T-cell (primary cell): ENCODE data around the gene NPR2. TPM values are rescaled to one million over a fixed set of nuclear protein-coding genes. Genes with fewer than 3 reads are reported as not detected.

ENCODE experiments used
- ATAC-seq, 4 experiments: fragments of 200-7000 bp in 3 of 4; fragments of 150-1000 bp in 1 of 4; cut with Tn5 transposase; replicated peaks in 1 of 4; 1 replicate in 3 of 4; 2 replicates in 1 of 4; pipeline ENCODE4 v1.10.0; 2021; ENCODE audit warnings: moderate library complexity in 3 of 4, mild to moderate bottlenecking in 2 of 4, moderate number of reproducible peaks in 1 of 4
- CTCF ChIA-PET, 2 donors: fragments of 300-600 bp; sonication (Branson Sonifier 250); formaldehyde crosslinking; loops; one replicate each; lab custom pipeline; 2022; ENCODE audit warnings: antibody characterized with exemption in 2 of 2; lab: Charles Lee
- POLR2A ChIA-PET, 2 donors: fragments of 300-600 bp; sonication (Branson Sonifier 250); formaldehyde crosslinking; loops; one replicate each; lab custom pipeline; 2022; ENCODE audit warnings: antibody characterized with exemption in 2 of 2; lab: Charles Lee
- DNase-seq, 35 experiments: peaks; one replicate each; pipeline versions ENCODE4 v3.0.0 to v3.0.0-alpha.2; 2013 to 2023
- H3K27ac ChIP-seq: one replicate; pipeline ENCODE4 v1.5.1; 2013; ENCODE audit warnings: low read length
- H3K27me3 ChIP-seq, 2 experiments: replicated peaks in 1 of 2; 1 replicate in 1 of 2; 2 replicates in 1 of 2; pipeline versions ENCODE4 v1.6.1 to v1.7.0; 2013; ENCODE audit warnings: low read length in 1 of 2, mixed read lengths in 1 of 2; ENCODE audit not compliant: control insufficient read depth in 2 of 2, insufficient read depth in 2 of 2; ENCODE audit errors: extremely low read depth in 1 of 2
- H3K36me3 ChIP-seq, 2 donors: 1 replicate in 1 of 2; 2 replicates in 1 of 2; pipeline versions ENCODE4 v1.6.1 to v1.7.0; 2013; ENCODE audit warnings: low read length in 1 of 2; ENCODE audit not compliant: control insufficient read depth in 2 of 2, insufficient read depth in 1 of 2; ENCODE audit errors: extremely low read depth in 1 of 2
- H3K4me1 ChIP-seq, 2 experiments: 1 replicate in 1 of 2; 2 replicates in 1 of 2; pipeline versions ENCODE4 v1.6.1 to v1.7.0; 2013; ENCODE audit warnings: low read length in 2 of 2, mixed read lengths in 1 of 2; ENCODE audit not compliant: insufficient read depth in 2 of 2, control insufficient read depth in 1 of 2; ENCODE audit errors: extremely low read depth in 1 of 2
- H3K4me3 ChIP-seq, 2 donors: 1 replicate in 1 of 2; 2 replicates in 1 of 2; pipeline versions ENCODE4 v1.5.1 to v1.7.0; 2013; ENCODE audit warnings: mild to moderate bottlenecking in 2 of 2, low read length in 1 of 2, moderate library complexity in 1 of 2; ENCODE audit not compliant: control insufficient read depth in 1 of 2; ENCODE audit errors: extremely low read depth in 1 of 2
- H3K9me3 ChIP-seq: 2 replicates; pipeline ENCODE4 v1.7.0; 2013
- H3K27ac Mint-ChIP-seq, 2 donors: one replicate each; pipeline ENCODE4 v1.8.0; 2020 to 2021; ENCODE audit warnings: mild to moderate bottlenecking in 2 of 2, mixed read lengths in 2 of 2
- H3K27me3 Mint-ChIP-seq, 2 donors: one replicate each; pipeline ENCODE4 v1.8.0; 2021 to 2022; ENCODE audit warnings: mixed read lengths in 2 of 2
- H3K36me3 Mint-ChIP-seq: one replicate; pipeline ENCODE4 v1.8.0; 2021; ENCODE audit warnings: mixed read lengths
- H3K4me1 Mint-ChIP-seq, 3 donors: one replicate each; pipeline ENCODE4 v1.8.0; 2020 to 2022; ENCODE audit warnings: mixed read lengths in 3 of 3, mild to moderate bottlenecking in 1 of 3
- H3K4me3 Mint-ChIP-seq, 3 donors: one replicate each; pipeline ENCODE4 v1.8.0; 2020 to 2022; ENCODE audit warnings: mild to moderate bottlenecking in 3 of 3, mixed read lengths in 3 of 3, moderate library complexity in 3 of 3
- H3K9me3 Mint-ChIP-seq, 3 donors: one replicate each; pipeline ENCODE4 v1.8.0; 2020 to 2022; ENCODE audit warnings: mixed read lengths in 3 of 3
- WGBS: methylation state at CpG from one replicate; pipeline ENCODE4 v1.1.5; 2013; ENCODE audit warnings: missing lambda C conversion rate; ENCODE audit not compliant: insufficient coverage; 5-methylcytosine and 5-hydroxymethylcytosine counted together
- total RNA-seq, 35 experiments: library from RNA in 6 of 35; stranded (reverse) in 6 of 35; fragments of 120-200 nt in 1 of 35; gene quantifications; one replicate each; pipeline versions ENCODE4 v1.2.1 to v1.2.4 and lab custom pipeline; 2013 to 2026

Gene NPR2
- total RNA-seq, 5 donors from 2014 or later (not counting 1 experiment from before 2014, with no cell fraction given) = 5.9 to 10.9 (median 10.5) TPM

GRCh38 chr9:35856206-35856605, 64.8 kb downstream of the NPR2 start:
- ChIA-PET POLR2A (no interaction called here), CTCF (interaction anchor here in 1 of 2 donors (0.6 kb wide), 1 partner anchor 99 kb away, joined by 3 read pairs; no protein-coding TSS in a partner anchor)
- DNase-seq = no peak
- ATAC-seq = no peak
- H3K36me3 ChIP-seq = no peaks in the 10 kb centered on the region
- H3K4me1 ChIP-seq = no peaks in the 10 kb centered on the region
- no peaks in the 10 kb centered on the region for H3K9me3 Mint-ChIP-seq
- peaks cover 0 to 8% (median 4%) of the 10 kb centered on the region in 3 donors for H3K4me1 Mint-ChIP-seq
- no peak overlapping the region for H3K27ac ChIP-seq
- no peak overlapping the region for H3K4me3 Mint-ChIP-seq
- no peak overlapping the region for H3K4me3 ChIP-seq
- H3K27ac Mint-ChIP-seq = no peak overlapping the region
- no peaks in the 10 kb centered on the region for H3K36me3 Mint-ChIP-seq
- peaks cover 0 to 4% of the 10 kb centered on the region in 2 experiments for H3K27me3 ChIP-seq
- H3K9me3 ChIP-seq = no peaks in the 10 kb centered on the region
- H3K27me3 Mint-ChIP-seq = peaks cover 2 to 4% of the 10 kb centered on the region in 2 donors
- 67% methylated on average over 3 of the region's 3 CpGs for WGBS

- Mint-ChIP-seq H3K27ac (no peak overlapping the region), H3K36me3 (no peaks in the 10 kb centered on the region), H3K27me3 (peaks cover 8 to 11% of the 10 kb centered on the region in 2 donors), H3K4me1 (peaks cover 0 to 8% (median 4%) of the 10 kb centered on the region in 3 donors), H3K9me3 (no peaks in the 10 kb centered on the region), H3K4me3 (no peak overlapping the region)
- no peaks in the 10 kb centered on the region for H3K4me1 ChIP-seq
- ATAC-seq (no peak), DNase-seq (no peak)
- H3K27me3 ChIP-seq = peaks cover 0 to 9% of the 10 kb centered on the region in 2 experiments
- no peaks in the 10 kb centered on the region for H3K9me3 ChIP-seq
- H3K4me3 ChIP-seq = no peak overlapping the region
- ChIA-PET POLR2A (no interaction called here), CTCF (interaction anchor here in 1 of 2 donors (0.6 to 1.3 kb wide), 2 partner anchors 69 to 726 kb away, joined by 3 read pairs; no protein-coding TSS in a partner anchor)
- WGBS = 68% methylated on average over 5 of the region's 5 CpGs
- H3K36me3 ChIP-seq = no peaks in the 10 kb centered on the region
- H3K27ac ChIP-seq = no peak overlapping the region
Measured at GRCh38 chr9:35856882-35857281, 65.5 kb downstream of the NPR2 start.

DNA sequence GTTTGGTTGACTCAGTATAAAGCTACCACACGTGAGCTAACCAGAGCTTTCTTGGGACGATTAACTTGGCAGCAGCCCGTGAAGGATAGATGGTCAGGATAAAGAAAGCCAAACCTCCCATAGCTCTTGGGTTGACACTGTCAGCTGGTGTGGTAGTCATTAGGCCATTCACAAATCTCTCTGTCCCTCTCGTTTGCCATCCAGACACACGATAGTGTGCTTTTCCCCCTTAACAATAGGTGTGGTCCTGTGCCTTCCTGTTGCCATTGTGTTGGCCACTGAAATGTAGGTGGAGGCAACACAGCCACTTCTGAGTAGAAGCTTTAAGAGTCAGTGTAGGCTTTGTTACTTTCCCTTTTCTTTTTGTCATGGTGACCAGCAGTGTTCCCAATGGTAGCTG, 67.1 kb downstream of the NPR2 start:
- H3K36me3 ChIP-seq = no peaks in the 10 kb centered on the region
- no peak overlapping the region for H3K4me3 ChIP-seq
- H3K27ac Mint-ChIP-seq = no peak overlapping the region
- ATAC-seq = no peak
- no peaks in the 10 kb centered on the region for H3K4me1 ChIP-seq
- CTCF ChIA-PET = no interaction called here
- no peak overlapping the region for H3K4me3 Mint-ChIP-seq
- no peaks in the 10 kb centered on the region for H3K9me3 ChIP-seq
- no peaks in the 10 kb centered on the region for H3K36me3 Mint-ChIP-seq
- no peaks in the 10 kb centered on the region for H3K9me3 Mint-ChIP-seq
- H3K27ac ChIP-seq = no peak overlapping the region
- DNase-seq = no peak
- peaks cover 0 to 16% of the 10 kb centered on the region in 2 experiments for H3K27me3 ChIP-seq
- POLR2A ChIA-PET = no interaction called here
- peaks cover 0 to 8% (median 4%) of the 10 kb centered on the region in 3 donors for H3K4me1 Mint-ChIP-seq
- no CpG with 5 or more reads among the region's 5 CpGs for WGBS
- peaks cover 17 to 23% of the 10 kb centered on the region in 2 donors for H3K27me3 Mint-ChIP-seq

Other genes with a start within 250 kb of the NPR2 start
- gene TESK1, start 186.3 kb upstream of the NPR2 start, total RNA-seq = 10 to 100 TPM; 24.2 to 56.1 (median 47.6) TPM
- 1 to 10 TPM; 2.5 to 9.2 (median 4.9) TPM for gene CD72, start 173.2 kb upstream of the NPR2 start, total RNA-seq
- gene SIT1, start 140.7 kb upstream of the NPR2 start, total RNA-seq = 10 to 100 TPM; 34.9 to 57.1 (median 51.9) TPM
- gene RMRP, start 133.6 kb upstream of the NPR2 start, total RNA-seq = over 10,000 TPM; 10,537 to 37,987 (median 30,491) TPM
- gene CCDC107, start 133.3 kb upstream of the NPR2 start, total RNA-seq = 10 to 100 TPM; 17.7 to 29.8 (median 27.5) TPM
- gene ARHGEF39, start 126.4 kb upstream of the NPR2 start, total RNA-seq = 1 to 10 TPM in 2 of 5 donors, under 1 TPM in 3; 0.12 to 1.3 (median 0.57) TPM
- under 1 TPM in 2 of 5 donors, not detected in 3; 0.19 to 0.46 TPM for gene CA9, start 117.7 kb upstream of the NPR2 start, total RNA-seq
- gene TPM2, start 101.7 kb upstream of the NPR2 start, total RNA-seq = 10 to 100 TPM; 21.4 to 66.0 (median 57.5) TPM
- 100 to 1,000 TPM; 229 to 366 (median 294) TPM for gene TLN1, start 59.4 kb upstream of the NPR2 start, total RNA-seq
- gene CREB3, start 58.9 kb upstream of the NPR2 start, total RNA-seq = 10 to 100 TPM; 15.9 to 22.6 (median 19.3) TPM
- 10 to 100 TPM; 35.4 to 63.3 (median 60.1) TPM for gene GBA2, start 42.4 kb upstream of the NPR2 start, total RNA-seq
- 10 to 100 TPM; 20.6 to 36.5 (median 33.5) TPM for gene RGP1, start 42.3 kb upstream of the NPR2 start, total RNA-seq
- 1 to 10 TPM in 3 of 5 donors, not detected in 2; 1.6 to 5.1 (median 1.6) TPM for gene MSMP, start 37.3 kb upstream of the NPR2 start, total RNA-seq
- 1 to 10 TPM; 2.8 to 7.1 (median 3.8) TPM for gene SPAG8, start 20.7 kb downstream of the NPR2 start, total RNA-seq
- 10 to 100 TPM; 15.4 to 30.3 (median 28.5) TPM for gene HINT2, start 23.5 kb downstream of the NPR2 start, total RNA-seq
- not detected for gene FAM221B, start 37.1 kb downstream of the NPR2 start, total RNA-seq
- 10 to 100 TPM in 2 of 5 donors, 1 to 10 TPM in 3; 6.5 to 11.9 (median 7.3) TPM for gene TMEM8B, start 37.6 kb downstream of the NPR2 start, total RNA-seq
- gene OR13J1, start 78.8 kb downstream of the NPR2 start, total RNA-seq = not detected
- gene HRCT1, start 114.6 kb downstream of the NPR2 start, total RNA-seq = not detected
- not detected for gene SPAAR, start 117.9 kb downstream of the NPR2 start, total RNA-seq
- not detected for gene OR2S2, start 166.6 kb downstream of the NPR2 start, total RNA-seq
- 10 to 100 TPM in 2 of 5 donors, 1 to 10 TPM in 3; 8.9 to 11.4 (median 9.9) TPM for gene RECK, start 245.3 kb downstream of the NPR2 start, total RNA-seq